ENCODE measurements around the gene NFXL1.

The NFXL1 gene

GRCh38 chr4:47852136-47852535 is 62.2 kb downstream of the NFXL1 start:
- DNase-seq (ENCODE audit: extremely low spot score) = no peak
- ChIA-PET POLR2A (no interaction called here), CTCF (interaction anchor here (0.7 to 3.4 kb wide), 5 partner anchors 10 to 257 kb away, joined by 3 to 20 read pairs (median 3); partner anchors contain the start of gene CORIN)
- TF ChIP-seq, protein P1, sequence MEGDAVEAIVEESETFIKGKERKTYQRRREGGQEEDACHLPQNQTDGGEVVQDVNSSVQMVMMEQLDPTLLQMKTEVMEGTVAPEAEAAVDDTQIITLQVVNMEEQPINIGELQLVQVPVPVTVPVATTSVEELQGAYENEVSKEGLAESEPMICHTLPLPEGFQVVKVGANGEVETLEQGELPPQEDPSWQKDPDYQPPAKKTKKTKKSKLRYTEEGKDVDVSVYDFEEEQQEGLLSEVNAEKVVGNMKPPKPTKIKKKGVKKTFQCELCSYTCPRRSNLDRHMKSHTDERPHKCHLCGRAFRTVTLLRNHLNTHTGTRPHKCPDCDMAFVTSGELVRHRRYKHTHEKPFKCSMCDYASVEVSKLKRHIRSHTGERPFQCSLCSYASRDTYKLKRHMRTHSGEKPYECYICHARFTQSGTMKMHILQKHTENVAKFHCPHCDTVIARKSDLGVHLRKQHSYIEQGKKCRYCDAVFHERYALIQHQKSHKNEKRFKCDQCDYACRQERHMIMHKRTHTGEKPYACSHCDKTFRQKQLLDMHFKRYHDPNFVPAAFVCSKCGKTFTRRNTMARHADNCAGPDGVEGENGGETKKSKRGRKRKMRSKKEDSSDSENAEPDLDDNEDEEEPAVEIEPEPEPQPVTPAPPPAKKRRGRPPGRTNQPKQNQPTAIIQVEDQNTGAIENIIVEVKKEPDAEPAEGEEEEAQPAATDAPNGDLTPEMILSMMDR (IDR thresholded peaks at IDR 0.05; ENCODE audit: control extremely low read depth, extremely low read depth, low read depth, missing control alignments) = no peak

- TF ChIP-seq, protein P1 (IDR thresholded peaks at IDR 0.05; ENCODE audit: control extremely low read depth, extremely low read depth, low read depth, missing control alignments) = no peak
- POLR2A ChIA-PET = no interaction called here
- CTCF ChIA-PET = interaction anchor here (1.9 kb wide), 1 partner anchor 13 kb away, joined by 5 read pairs; no protein-coding TSS in a partner anchor
- no peak for DNase-seq (ENCODE audit: extremely low spot score)
These were observed 64.9 kb downstream of the NFXL1 start for GRCh38 chr4:47849466-47849865.

- TF ChIP-seq, protein P1 (IDR thresholded peaks at IDR 0.05; ENCODE audit: control extremely low read depth, extremely low read depth, low read depth, missing control alignments) = no peak
- ChIA-PET POLR2A (no interaction called here), CTCF (interaction anchor here (1.4 to 1.9 kb wide), 3 partner anchors 11 to 34 kb away, joined by 3 to 5 read pairs (median 5); no protein-coding TSS in a partner anchor)
- DNase-seq (ENCODE audit: extremely low spot score) = no peak
These were observed 66.3 kb downstream of the NFXL1 start for GRCh38 chr4:47848041-47848440.

GRCh38 chr4:47842985-47843384 is 71.4 kb downstream of the NFXL1 start:
- TF ChIP-seq, protein P1 (IDR thresholded peaks at IDR 0.05; ENCODE audit: control extremely low read depth, extremely low read depth, low read depth, missing control alignments) = no peak
- ChIA-PET CTCF (interaction anchor here (1.3 to 2.5 kb wide), 3 partner anchors 9 to 141 kb away, joined by 3 to 6 read pairs (median 5); no protein-coding TSS in a partner anchor), POLR2A (no interaction called here)
- no peak for DNase-seq (ENCODE audit: extremely low spot score)

DNA sequence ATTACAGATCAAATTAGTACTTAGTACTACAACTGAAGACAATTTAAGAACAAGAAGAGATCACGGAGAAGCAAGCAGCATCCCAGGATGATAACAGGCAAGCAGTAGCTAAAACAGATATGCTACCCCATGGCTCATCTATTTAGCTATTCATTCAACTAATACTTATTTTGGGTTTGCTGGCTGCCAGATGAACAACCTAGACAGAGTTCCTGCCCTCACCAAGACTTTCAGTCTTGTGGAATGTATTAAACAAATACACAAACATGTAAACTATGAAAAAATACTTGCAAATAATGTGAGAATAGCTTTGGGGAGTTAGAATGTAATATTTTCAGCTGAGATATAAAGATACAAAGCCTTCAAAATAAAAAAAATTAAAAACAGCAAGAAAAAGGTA is 74.1 kb downstream of the NFXL1 start:
- ChIA-PET CTCF (interaction anchor here (1.0 to 3.5 kb wide), 13 partner anchors 9 to 172 kb away, joined by 3 to 20 read pairs (median 3); no protein-coding TSS in a partner anchor), POLR2A (no interaction called here)
- TF ChIP-seq, protein P1 (IDR thresholded peaks at IDR 0.05; ENCODE audit: control extremely low read depth, extremely low read depth, low read depth, missing control alignments) = no peak
- no peak for DNase-seq (ENCODE audit: extremely low spot score)

GRCh38 chr4:47839259-47839658 is 75.1 kb downstream of the NFXL1 start:
- CTCF ChIA-PET = interaction anchor here (0.6 to 3.5 kb wide), 23 partner anchors 8 to 370 kb away, joined by 3 to 20 read pairs (median 3); no protein-coding TSS in a partner anchor
- TF ChIP-seq, protein P1 (IDR thresholded peaks at IDR 0.05; ENCODE audit: control extremely low read depth, extremely low read depth, low read depth, missing control alignments) = peak; percentile 55
- POLR2A ChIA-PET = no interaction called here
- peak; percentile 50 for DNase-seq (ENCODE audit: extremely low spot score)

All from GM10248 (cell line).